Type B pancreatic cell (in vitro differentiated cells): ENCODE results near the gene TMOD3. TPM values are rescaled to one million over a fixed set of nuclear protein-coding genes. Genes with fewer than 3 reads are reported as not detected.
"Not testable (repeated sequence)": the region's sequence is repeated elsewhere in the genome, so short reads cannot be mapped to it uniquely, and the experiment has no call there.

Experiments
- DNase-seq: peaks from one replicate; pipeline ENCODE4 v3.0.0; 2021; ENCODE audit warnings: mixed read lengths; ENCODE audit not compliant: unreplicated experiment; ENCODE audit errors: extremely low spot score
- H3K27ac Mint-ChIP-seq: 2 replicates; pipeline ENCODE4 v1.8.0; 2021; ENCODE audit warnings: mild to moderate bottlenecking, mixed read lengths
- H3K27me3 Mint-ChIP-seq: 2 replicates; pipeline ENCODE4 v1.8.0; 2021; ENCODE audit warnings: mixed read lengths
- H3K36me3 Mint-ChIP-seq: 2 replicates; pipeline ENCODE4 v1.8.0; 2021; ENCODE audit warnings: mixed read lengths
- H3K4me1 Mint-ChIP-seq: one replicate; pipeline ENCODE4 v1.8.0; 2021; ENCODE audit warnings: mixed read lengths; ENCODE audit not compliant: unreplicated experiment
- H3K4me3 Mint-ChIP-seq: 2 replicates; pipeline ENCODE4 v1.8.0; 2021; ENCODE audit warnings: mild to moderate bottlenecking, mixed read lengths
- H3K9me3 Mint-ChIP-seq: 2 replicates; pipeline ENCODE4 v1.8.0; 2021; ENCODE audit warnings: mixed read lengths
- total RNA-seq: library from RNA; stranded (reverse); gene quantifications from 2 replicates; pipeline ENCODE4 v1.2.1, GENCODE V29; 2021; ENCODE audit warnings: low replicate concordance
- TF ChIP-seq, protein P1 (sequence below): fragments of 200-600 bp; sonication (generic); conservative IDR thresholded peaks from 2 replicates; pipeline ENCODE4 v1.5.0; 2021; ENCODE audit warnings: antibody characterized with exemption, mild to moderate bottlenecking

The TMOD3 gene
- total RNA-seq, 1 donor from 2014 or later: 49.0 TPM

DNA sequence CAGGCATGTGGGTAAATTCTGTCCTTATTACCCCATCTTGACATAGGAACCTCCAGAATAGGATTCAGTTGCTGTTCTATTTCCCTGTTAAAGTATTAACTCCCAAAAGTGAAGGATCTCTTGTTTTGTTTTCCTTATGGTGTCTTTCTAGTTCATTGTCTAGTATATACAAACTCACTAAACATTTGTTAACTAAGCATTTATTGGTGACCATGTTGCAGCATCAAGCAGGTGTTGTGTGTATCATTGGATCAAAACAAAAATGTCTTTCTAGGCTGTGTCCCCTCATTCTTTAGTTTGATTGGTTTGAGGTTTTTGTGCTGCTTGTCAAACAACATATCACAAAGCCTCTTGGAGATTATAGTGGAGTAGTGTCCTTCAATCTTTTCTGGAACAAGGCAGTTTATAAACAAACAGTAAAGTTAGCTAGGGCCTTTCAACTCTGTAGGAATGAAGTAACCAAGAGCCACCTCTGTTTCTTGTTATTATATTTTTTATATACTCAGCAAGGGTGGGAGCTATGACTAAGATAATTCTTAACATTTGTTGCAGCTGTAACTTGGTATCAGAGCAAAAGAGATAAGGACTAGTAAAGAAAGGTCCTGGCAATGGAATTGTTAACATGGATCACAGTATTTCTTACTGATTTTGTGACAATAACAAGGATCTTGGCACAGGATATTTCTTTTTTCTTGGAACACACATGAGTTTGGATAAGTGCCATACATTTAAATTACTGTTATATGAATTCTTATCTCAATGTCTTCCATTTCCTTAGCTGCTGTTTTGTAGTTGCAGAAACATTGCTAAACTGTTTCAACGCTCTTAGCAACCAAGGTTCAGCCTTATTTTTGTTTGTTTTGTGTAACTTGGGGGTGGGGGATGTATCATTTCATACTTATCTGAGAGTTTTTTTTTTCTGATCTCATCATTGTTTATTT lies 49.3 kb downstream of the TMOD3 start:
- peaks cover 5% of the 10 kb centered on the region for H3K9me3 Mint-ChIP-seq
- TF ChIP-seq, protein P1, sequence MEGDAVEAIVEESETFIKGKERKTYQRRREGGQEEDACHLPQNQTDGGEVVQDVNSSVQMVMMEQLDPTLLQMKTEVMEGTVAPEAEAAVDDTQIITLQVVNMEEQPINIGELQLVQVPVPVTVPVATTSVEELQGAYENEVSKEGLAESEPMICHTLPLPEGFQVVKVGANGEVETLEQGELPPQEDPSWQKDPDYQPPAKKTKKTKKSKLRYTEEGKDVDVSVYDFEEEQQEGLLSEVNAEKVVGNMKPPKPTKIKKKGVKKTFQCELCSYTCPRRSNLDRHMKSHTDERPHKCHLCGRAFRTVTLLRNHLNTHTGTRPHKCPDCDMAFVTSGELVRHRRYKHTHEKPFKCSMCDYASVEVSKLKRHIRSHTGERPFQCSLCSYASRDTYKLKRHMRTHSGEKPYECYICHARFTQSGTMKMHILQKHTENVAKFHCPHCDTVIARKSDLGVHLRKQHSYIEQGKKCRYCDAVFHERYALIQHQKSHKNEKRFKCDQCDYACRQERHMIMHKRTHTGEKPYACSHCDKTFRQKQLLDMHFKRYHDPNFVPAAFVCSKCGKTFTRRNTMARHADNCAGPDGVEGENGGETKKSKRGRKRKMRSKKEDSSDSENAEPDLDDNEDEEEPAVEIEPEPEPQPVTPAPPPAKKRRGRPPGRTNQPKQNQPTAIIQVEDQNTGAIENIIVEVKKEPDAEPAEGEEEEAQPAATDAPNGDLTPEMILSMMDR: no peak
- no peak for DNase-seq
- peak overlapping the region; percentile 1 for H3K4me3 Mint-ChIP-seq
- peak overlapping the region; percentile 82 for H3K27ac Mint-ChIP-seq
- peaks cover 22% of the 10 kb centered on the region for H3K4me1 Mint-ChIP-seq
- H3K36me3 Mint-ChIP-seq: peaks cover 23% of the 10 kb centered on the region
- no peaks in the 10 kb centered on the region for H3K27me3 Mint-ChIP-seq

DNA sequence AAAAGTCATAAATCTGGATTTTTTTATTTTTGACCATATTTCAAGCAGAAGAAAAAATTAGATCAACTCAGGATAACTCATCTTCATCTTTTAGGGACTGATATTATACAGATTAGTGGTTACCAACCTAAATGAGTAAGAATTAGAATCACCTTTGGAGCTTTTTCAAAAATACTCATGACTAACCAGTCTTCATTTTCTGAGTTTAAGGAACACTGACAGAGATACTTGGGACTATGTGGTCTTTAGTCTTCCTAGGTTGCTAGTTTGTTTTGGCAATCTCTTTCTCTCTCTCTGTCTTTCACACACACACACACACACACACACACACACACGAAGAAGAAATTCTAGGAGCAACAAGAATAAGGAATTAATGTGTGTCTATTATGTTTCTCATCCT lies 50.1 kb downstream of the TMOD3 start:
- no peak for DNase-seq
- Mint-ChIP-seq H3K9me3 (peaks cover 5% of the 10 kb centered on the region), H3K36me3 (peaks cover 28% of the 10 kb centered on the region), H3K4me1 (peaks cover 27% of the 10 kb centered on the region), H3K4me3 (no peak overlapping the region), H3K27me3 (no peaks in the 10 kb centered on the region), H3K27ac (no peak overlapping the region)
- TF ChIP-seq, protein P1: no peak

DNA sequence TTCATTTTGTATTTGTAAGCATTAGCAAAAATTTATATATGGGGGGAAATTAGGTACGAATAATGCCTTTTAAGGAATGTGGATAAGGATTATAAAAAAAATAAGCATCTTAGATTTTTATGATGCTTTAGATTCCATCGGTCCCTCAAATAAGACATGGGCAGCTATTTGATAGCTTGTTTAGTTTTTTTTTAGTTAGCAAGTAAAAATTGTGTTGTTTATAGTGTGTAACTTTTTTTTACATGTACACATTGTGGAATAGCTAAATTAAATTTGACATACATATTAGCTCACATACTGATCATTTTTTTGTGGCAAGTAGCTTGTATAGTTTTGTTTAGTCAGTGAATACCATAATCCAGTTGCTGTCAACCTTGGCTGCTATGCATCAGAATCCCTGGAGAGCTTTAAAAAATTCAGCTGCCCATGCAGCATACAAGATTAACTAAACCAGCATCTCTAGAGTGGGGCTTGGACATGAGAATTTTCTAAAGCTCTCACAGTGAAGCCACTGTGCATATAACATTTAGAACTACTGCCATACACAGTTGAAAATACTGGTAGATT lies 53.9 kb downstream of the TMOD3 start:
- H3K4me1 Mint-ChIP-seq: peaks cover 19% of the 10 kb centered on the region
- H3K36me3 Mint-ChIP-seq: peaks cover 18% of the 10 kb centered on the region
- H3K4me3 Mint-ChIP-seq: no peak overlapping the region
- TF ChIP-seq, protein P1: no peak
- H3K27me3 Mint-ChIP-seq: no peaks in the 10 kb centered on the region
- no peak overlapping the region for H3K27ac Mint-ChIP-seq
- H3K9me3 Mint-ChIP-seq: no peaks in the 10 kb centered on the region
- no peak for DNase-seq

DNA sequence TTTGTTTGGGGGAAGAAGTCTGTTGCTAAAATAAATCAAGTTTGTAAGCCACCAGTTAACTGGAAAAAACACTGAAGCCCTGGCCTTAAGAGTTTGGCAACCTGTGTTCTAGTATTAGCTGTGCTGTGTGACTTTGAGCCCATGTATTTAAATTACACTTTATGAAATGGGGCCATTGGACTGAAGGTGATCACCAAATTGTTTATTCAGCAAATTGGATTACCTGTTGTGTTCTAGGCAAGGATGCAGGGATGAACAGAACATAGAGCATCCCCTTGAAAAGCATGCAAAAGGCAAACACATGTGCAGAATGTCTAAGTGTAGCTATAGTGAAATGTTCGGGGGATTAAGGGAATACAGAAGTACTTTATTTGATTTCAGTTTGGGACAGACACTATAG lies 54.6 kb downstream of the TMOD3 start:
- Mint-ChIP-seq H3K4me3 (no peak overlapping the region), H3K27me3 (no peaks in the 10 kb centered on the region), H3K9me3 (no peaks in the 10 kb centered on the region), H3K36me3 (peaks cover 20% of the 10 kb centered on the region), H3K27ac (no peak overlapping the region), H3K4me1 (peaks cover 16% of the 10 kb centered on the region)
- DNase-seq: no peak
- TF ChIP-seq, protein P1: no peak

DNA sequence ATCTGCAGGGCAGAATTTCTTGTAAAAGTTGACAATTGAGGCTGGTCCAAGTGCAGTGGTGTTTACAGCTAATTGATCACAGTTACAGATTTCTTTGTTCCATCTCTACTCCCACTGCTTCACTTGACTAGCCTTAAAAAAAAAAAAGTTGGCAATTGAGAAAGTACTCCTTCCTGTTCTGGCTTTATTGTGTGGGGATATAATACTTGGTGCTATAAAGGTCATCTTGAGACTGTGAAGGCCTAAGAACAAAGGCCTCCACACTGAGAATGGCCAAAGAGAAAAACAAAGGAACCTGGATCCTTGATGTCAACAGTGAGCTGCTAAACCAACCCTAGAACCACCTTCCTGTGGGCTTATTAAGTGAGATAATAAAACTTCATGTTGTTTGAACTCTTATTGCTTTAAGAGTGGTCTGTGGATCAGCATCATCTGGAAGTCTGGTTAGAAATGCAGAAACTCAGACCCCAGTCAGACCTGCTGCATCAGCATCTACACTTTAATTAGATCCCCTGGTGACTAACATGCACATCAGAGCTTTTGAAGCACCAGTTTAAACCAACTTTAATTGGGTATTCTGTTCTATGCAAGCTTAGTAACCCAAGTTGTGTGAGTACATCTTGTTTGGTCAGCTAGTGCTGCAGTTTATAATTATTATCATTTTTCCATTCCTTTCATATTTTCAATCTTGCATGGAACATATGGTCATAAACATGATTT lies 55.2 kb downstream of the TMOD3 start:
- DNase-seq: no peak
- no peak overlapping the region for H3K27ac Mint-ChIP-seq
- peaks cover 20% of the 10 kb centered on the region for H3K36me3 Mint-ChIP-seq
- H3K4me1 Mint-ChIP-seq: peaks cover 16% of the 10 kb centered on the region
- no peaks in the 10 kb centered on the region for H3K9me3 Mint-ChIP-seq
- H3K4me3 Mint-ChIP-seq: no peak overlapping the region
- H3K27me3 Mint-ChIP-seq: no peaks in the 10 kb centered on the region
- TF ChIP-seq, protein P1: no peak

DNA sequence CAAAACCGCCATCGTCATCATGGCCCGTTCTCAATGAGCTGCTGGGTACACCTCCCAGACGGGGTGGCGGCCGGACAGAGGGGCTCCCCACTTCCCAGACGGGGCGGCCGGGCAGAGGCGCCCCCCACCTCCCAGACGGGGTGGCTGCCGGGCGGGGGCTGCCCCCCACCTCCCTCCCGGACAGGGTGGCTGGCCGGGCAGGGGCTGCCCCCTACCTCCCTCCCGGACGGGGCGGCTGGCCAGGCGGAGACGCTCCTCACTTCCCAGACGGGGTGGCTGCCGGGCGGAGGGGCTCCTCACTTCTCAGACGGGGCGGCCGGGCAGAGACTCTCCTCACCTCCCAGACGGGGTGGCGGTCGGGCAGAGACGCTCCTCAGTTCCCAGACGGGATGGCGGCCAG lies 56.3 kb downstream of the TMOD3 start:
- not testable (repeated sequence) for H3K27ac Mint-ChIP-seq, H3K9me3 Mint-ChIP-seq, H3K4me3 Mint-ChIP-seq, H3K27me3 Mint-ChIP-seq, DNase-seq
- peaks cover 23% of the 10 kb centered on the region for H3K36me3 Mint-ChIP-seq
- H3K4me1 Mint-ChIP-seq: peaks cover 16% of the 10 kb centered on the region
